GM19452 (cell line): ENCODE data around the gene KIF11.
"Not testable (repeated sequence)": the region's sequence is repeated elsewhere in the genome, so short reads cannot be mapped to it uniquely, and the experiment has no call there.

Source experiments
- ATAC-seq: cut with Tn5 transposase; IDR thresholded peaks from one replicate; pipeline ENCODE4 v1.9.1; 2021; ENCODE audit not compliant: unreplicated experiment

KIF11 gene

GRCh38 chr10:92590623-92591549, 2.0 kb upstream of the KIF11 start:
- ATAC-seq: peak; percentile 8

GRCh38 chr10:92591550-92592022, 1.3 kb upstream of the KIF11 start:
- peak; percentile 75 for ATAC-seq

- ATAC-seq: no peak
These were observed 974 bp downstream of the KIF11 start for GRCh38 chr10:92593619-92594588.

- no peak for ATAC-seq
These were observed 2.6 kb downstream of the KIF11 start for GRCh38 chr10:92595505-92595904.

- no peak for ATAC-seq
These were observed 5.4 kb downstream of the KIF11 start for GRCh38 chr10:92598321-92598720.

DNA sequence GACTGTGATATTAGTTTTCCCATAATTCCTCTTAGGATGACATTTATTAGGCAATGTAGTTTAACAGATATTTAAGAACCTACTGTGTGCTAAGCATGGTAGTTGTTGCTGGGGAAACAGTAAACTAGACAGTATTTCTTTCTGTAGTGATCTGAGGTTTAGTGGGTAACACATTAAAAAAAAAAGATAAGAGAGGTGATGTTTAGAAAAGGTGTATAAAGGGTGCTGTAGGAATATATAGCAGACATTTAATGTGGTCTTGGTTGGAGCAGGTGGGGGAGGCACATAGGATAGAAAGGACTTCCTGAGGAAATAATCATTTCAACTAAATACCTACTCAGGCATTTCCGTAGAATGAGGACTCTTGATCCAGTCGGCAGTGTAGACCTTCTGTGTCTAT, 11.9 kb downstream of the KIF11 start:
- ATAC-seq: no peak

- no peak for ATAC-seq
These were observed 22.6 kb downstream of the KIF11 start for GRCh38 chr10:92615515-92615914.

DNA sequence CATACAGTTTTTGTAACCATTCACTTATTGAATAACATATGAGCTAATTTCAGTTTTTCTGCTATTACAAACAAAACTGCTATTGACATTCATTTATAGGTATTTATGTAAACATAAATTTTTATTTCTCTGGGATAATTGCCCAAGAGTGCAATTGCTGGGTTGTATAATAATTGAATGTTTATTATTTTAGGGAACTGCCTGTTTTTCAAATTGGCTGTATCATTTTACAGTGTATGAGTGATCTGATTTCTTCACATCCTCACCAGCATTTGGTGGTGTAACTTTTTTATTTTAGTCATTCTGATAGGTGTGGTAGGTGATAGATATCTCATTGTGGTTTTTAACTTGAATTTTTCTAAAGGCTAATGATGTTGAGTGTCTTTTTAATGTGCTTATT, 26.4 kb downstream of the KIF11 start:
- ATAC-seq: no peak

GRCh38 chr10:92627845-92628480, 35.0 kb downstream of the KIF11 start:
- no peak for ATAC-seq

GRCh38 chr10:92629945-92630344, 37.0 kb downstream of the KIF11 start:
- ATAC-seq: no peak

DNA sequence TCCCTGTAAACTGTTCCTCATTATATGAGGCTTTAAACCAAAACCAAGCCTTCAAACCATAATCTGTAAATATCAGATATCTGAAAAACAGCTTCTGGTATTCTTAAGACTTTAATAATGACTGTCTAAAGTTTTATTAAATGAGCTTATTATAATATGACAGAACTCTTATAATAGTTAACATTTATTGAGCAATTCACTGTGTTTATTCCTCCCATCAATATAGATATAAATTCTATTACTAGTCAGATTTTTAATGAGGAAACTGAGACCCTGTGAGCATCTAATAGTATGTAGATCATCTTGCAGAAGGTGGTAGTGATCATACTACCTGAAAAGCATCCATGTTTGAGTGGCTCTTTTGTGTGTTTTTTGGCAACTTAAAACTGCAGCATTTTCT, 45.1 kb downstream of the KIF11 start:
- no peak for ATAC-seq

- no peak for ATAC-seq
These were observed 47.2 kb downstream of the KIF11 start for GRCh38 chr10:92640107-92640506.

DNA sequence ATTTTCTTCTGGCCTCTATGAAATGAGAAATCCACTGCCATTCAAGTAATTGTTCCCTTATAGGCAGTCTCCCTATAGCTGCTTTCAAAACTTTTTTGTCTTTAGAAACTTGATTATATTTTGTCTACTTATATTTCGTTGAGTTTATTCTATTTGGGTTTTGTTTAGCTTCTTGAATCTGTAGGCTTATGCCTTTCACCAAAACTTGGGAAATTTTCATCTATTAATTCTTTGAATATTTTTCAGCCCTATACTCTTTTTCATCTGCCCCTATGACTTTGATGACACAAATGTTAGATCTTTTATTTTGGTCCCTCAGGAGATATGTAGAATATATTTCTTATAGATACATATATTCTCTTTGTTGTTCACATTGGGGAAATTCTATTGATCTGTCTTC, 48.6 kb downstream of the KIF11 start:
- no peak for ATAC-seq

DNA sequence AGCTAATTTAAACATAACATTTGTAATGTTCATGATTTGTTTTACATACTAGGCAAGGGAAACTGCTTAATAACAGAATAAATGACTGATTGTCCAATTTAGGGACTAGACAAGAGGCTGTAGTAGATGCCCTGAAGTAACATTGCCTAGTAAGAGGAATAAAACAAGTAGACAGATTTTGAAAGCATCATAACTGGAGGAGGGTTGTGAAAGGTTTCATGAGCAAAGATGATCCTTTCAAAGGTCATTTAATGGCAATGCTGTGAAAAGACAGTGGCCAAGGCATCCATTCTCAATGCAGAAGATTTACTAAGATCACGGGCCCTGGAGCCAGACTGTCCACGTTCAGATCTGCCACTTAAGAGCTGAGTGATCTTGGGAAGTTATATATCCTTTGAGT, 52.0 kb downstream of the KIF11 start:
- no peak for ATAC-seq

DNA sequence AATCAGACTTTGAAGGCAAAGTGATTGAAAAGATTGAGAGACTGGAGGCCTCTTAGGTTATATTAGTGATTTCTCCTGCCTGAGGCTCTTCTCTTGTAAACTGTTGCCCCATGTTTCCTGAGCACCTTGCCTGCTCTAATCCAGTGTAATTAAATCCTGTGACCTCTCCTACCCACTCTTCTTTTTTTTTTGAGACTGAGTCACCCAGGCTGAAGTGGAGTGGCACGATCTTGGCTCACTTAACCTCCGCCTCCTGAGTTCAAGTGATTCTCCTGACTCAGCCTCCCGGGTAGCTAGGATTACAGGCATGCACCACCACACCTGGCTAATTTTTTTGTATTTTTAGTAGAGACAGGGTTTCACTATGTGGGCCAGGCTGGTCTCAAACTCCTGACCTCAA, 57.9 kb downstream of the KIF11 start:
- ATAC-seq: not testable (repeated sequence)

DNA sequence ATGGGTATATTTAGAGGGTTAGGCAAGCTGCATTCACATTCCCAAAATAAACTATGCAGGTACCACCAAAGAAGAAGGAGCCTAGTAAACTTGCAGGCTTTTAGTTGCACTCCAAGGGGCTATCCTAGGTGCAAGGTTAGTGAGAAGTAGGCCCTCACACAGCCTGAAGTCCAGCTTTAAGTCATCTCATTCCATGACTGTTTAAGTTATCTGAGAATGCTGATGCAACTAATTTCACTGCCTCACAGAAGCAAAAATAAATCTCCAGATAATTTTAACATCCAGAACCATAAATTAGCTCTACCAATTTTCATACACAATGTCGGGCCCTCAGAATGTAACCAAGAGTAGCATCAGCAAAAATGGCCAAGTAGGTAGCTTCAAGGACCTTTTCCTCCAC, 62.5 kb downstream of the KIF11 start:
- ATAC-seq: no peak

DNA sequence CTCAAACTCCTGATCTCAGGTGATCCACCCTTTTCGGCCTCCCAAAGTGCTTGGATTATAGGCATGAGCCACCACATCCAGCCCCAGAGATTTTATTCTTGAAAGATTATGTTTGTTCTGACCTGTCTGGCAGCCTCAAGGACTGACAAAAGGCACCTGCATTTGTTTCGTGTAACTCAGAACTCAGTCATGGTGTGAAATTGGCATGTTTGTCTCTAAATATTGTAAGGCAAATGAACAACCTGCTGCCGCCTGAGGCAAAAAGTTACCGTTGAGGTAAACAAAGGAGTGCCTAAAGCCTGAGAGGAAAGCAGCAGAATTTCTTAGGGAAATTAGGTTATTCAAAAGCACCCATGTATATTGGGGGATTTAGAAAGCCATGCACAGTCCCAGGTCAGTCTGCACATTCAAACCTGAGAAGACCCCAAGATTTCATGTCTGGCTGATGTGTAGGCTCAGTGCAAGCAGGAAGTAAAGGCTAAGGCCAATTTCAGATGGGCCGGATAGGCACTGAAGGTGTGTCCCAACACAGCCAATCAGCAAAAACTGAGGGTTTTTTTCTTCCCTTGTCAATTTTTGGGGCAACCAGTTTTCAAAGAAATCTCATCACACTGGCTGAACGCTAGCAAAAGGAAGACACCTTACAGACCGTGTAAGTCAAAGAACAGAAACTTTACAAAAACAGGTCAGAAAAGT, 63.5 kb downstream of the KIF11 start:
- no peak for ATAC-seq

GRCh38 chr10:92657024-92657423, 64.1 kb downstream of the KIF11 start:
- ATAC-seq: no peak

- ATAC-seq: no peak
These were observed 69.9 kb downstream of the KIF11 start for GRCh38 chr10:92662848-92663247.

- no peak for ATAC-seq
These were observed 71.4 kb downstream of the KIF11 start for GRCh38 chr10:92664322-92664721.

DNA sequence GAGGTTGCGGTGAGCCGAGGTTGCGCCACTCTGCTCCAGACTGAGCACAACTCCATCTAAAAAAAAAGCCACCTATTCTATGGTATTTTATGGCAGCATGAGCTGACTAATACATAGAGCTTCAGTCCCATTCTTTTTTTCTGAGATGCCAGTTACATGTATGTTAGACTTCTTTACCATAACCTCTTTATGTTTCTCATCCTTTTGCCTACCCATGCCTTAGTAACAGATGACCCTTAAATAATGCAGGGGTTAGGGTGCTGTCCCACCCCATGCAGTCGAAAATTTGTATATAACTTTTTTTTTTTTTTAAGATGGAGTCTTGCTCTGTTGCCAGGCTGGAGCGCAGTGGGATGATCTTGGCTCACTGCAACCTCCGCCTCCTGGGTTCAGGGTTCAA, 74.1 kb downstream of the KIF11 start:
- no peak for ATAC-seq
